ENCODE data around the gene GPLD1.
"Not testable (repeated sequence)": the region's sequence is repeated elsewhere in the genome, so short reads cannot be mapped to it uniquely, and the experiment has no call there.

GPLD1 gene

GRCh38 chr6:24432611-24433010 lies 56.8 kb downstream of the GPLD1 start:
- Mint-ChIP-seq H3K4me1 (ENCODE audit: low read depth in 2 of 2) (peaks cover 0 to 4% of the 10 kb centered on the region in 2 donors), H3K36me3 (ENCODE audit: insufficient read depth) (no peaks in the 10 kb centered on the region), H3K9me3 (no peaks in the 10 kb centered on the region), H3K27ac (no peak overlapping the region), H3K27me3 (no peaks in the 10 kb centered on the region), H3K4me3 (no peak overlapping the region)
- ATAC-seq (replicated peaks) (no peak), DNase-seq (no peak)

DNA sequence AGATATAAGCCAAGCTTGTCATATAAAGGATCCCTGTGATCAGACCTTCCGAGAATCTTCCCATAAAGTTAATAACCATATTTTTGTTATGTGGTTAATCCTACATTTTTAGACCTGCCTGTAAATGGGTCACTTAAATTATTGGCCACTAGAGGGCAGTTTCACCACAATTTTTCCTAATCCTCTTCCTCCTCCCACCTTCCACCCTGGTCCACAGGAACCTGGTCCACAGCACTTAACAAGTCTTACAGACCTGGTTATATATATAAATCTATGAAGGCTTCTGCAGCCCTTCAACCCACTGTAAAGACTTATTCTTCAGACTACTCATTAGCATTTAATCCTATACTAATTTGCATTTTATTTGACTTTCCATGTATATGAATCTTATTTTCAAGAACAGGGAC lies 58.3 kb downstream of the GPLD1 start:
- no peaks in the 10 kb centered on the region for H3K36me3 Mint-ChIP-seq (ENCODE audit: insufficient read depth)
- H3K9me3 Mint-ChIP-seq: no peaks in the 10 kb centered on the region
- H3K27ac Mint-ChIP-seq: no peak overlapping the region
- peak in 2 of 3 experiments; percentile 4 to 10 for DNase-seq
- ATAC-seq (replicated peaks): peak; percentile 43
- no peak overlapping the region for H3K4me3 Mint-ChIP-seq
- H3K27me3 Mint-ChIP-seq: no peaks in the 10 kb centered on the region
- peaks cover 0 to 4% of the 10 kb centered on the region in 2 donors for H3K4me1 Mint-ChIP-seq (ENCODE audit: low read depth in 2 of 2)

GRCh38 chr6:24430086-24430485 lies 59.3 kb downstream of the GPLD1 start:
- Mint-ChIP-seq H3K27ac (no peak overlapping the region), H3K36me3 (ENCODE audit: insufficient read depth) (peaks cover 6% of the 10 kb centered on the region), H3K9me3 (no peaks in the 10 kb centered on the region), H3K4me3 (no peak overlapping the region), H3K4me1 (ENCODE audit: low read depth in 2 of 2) (peaks cover 0 to 4% of the 10 kb centered on the region in 2 donors), H3K27me3 (no peaks in the 10 kb centered on the region)
- no peak for ATAC-seq (replicated peaks)
- DNase-seq: no peak

DNA sequence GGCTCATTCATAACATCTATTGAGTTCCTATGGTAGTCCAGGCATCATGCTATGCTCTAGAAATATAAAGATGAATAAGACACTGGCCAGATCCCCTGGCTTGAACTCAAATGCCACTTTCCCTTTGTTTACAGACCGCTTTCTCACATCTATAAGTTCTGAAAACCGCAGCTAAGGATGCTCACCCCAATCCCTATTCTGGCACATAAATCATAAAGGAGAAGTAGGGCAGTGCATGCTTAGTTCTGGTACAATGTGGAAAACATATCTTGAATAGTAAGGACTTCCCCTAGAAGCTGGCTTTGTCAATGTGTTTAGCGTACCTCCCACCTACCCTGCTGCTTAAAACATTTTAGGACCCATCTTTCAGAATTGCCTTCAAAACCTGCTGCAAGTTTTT lies 60.2 kb downstream of the GPLD1 start:
- no peak overlapping the region for H3K4me3 Mint-ChIP-seq
- ATAC-seq (replicated peaks) (no peak), DNase-seq (no peak)
- peaks cover 15% of the 10 kb centered on the region for H3K36me3 Mint-ChIP-seq (ENCODE audit: insufficient read depth)
- H3K4me1 Mint-ChIP-seq (ENCODE audit: low read depth in 2 of 2): peaks cover 0 to 4% of the 10 kb centered on the region in 2 donors
- no peak overlapping the region for H3K27ac Mint-ChIP-seq
- H3K27me3 Mint-ChIP-seq: no peaks in the 10 kb centered on the region
- no peaks in the 10 kb centered on the region for H3K9me3 Mint-ChIP-seq

GRCh38 chr6:24428615-24429014 lies 60.8 kb downstream of the GPLD1 start:
- Mint-ChIP-seq H3K4me1 (ENCODE audit: low read depth in 2 of 2) (peaks cover 0 to 4% of the 10 kb centered on the region in 2 donors), H3K9me3 (no peaks in the 10 kb centered on the region), H3K27ac (no peak overlapping the region), H3K4me3 (no peak overlapping the region), H3K27me3 (no peaks in the 10 kb centered on the region), H3K36me3 (ENCODE audit: insufficient read depth) (peaks cover 21% of the 10 kb centered on the region)
- no peak for ATAC-seq (replicated peaks)
- no peak for DNase-seq

GRCh38 chr6:24426729-24427446 lies 62.5 kb downstream of the GPLD1 start:
- Mint-ChIP-seq H3K36me3 (ENCODE audit: insufficient read depth) (peaks cover 34% of the 10 kb centered on the region), H3K27ac (peak overlapping the region; percentile 4 to 71), H3K4me1 (ENCODE audit: low read depth in 2 of 2) (peaks cover 0 to 4% of the 10 kb centered on the region in 2 donors), H3K9me3 (no peaks in the 10 kb centered on the region), H3K4me3 (no peak overlapping the region), H3K27me3 (no peaks in the 10 kb centered on the region)
- DNase-seq (no peak), ATAC-seq (replicated peaks) (no peak)

DNA sequence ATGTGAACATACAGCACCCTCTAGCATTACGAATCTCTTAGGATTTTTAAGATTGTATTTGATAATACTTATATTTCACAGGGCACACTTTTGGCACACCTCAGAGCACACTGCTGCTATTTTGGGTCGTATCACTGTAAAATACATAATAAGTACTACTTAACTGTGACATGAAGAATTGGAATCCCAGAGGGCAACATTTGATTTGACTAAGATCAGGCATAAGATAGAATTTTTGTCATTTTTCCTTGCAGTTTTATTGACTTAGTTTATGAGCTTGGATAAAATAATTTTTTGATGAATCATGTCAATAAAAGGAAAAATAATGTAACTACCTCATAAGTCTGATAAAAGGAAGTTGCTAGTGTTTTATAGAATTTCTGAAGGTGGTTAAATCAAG lies 64.3 kb downstream of the GPLD1 start:
- Mint-ChIP-seq H3K36me3 (ENCODE audit: insufficient read depth) (peaks cover 46% of the 10 kb centered on the region), H3K27ac (peak overlapping the region in 1 of 2 donors; percentile 18), H3K4me3 (no peak overlapping the region), H3K27me3 (no peaks in the 10 kb centered on the region), H3K4me1 (ENCODE audit: low read depth in 2 of 2) (no peaks in the 10 kb centered on the region), H3K9me3 (no peaks in the 10 kb centered on the region)
- no peak for ATAC-seq (replicated peaks)
- no peak for DNase-seq

DNA sequence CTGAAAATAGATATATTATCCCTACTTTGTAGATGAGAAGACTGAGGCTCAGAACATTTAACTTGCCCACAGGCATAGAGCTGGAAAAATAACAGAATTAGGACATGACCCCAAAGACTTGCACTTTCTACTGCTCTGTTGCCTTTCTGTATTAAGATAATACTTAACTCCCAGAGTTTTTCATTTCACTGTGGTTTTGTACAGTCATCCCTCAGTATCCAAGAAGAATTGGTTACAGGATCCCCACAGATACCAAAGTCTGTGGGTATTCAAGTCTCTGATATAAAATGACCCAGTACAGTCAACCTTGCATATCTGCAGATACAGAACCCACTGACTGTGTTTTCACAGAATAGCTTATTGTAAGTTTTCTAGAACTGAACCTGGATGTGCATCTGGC lies 69.9 kb downstream of the GPLD1 start:
- no peak for DNase-seq
- H3K4me1 Mint-ChIP-seq (ENCODE audit: low read depth in 2 of 2): no peaks in the 10 kb centered on the region
- ATAC-seq (replicated peaks): no peak
- no peak overlapping the region for H3K27ac Mint-ChIP-seq
- H3K9me3 Mint-ChIP-seq: no peaks in the 10 kb centered on the region
- peaks cover 76% of the 10 kb centered on the region for H3K36me3 Mint-ChIP-seq (ENCODE audit: insufficient read depth)
- H3K27me3 Mint-ChIP-seq: no peaks in the 10 kb centered on the region
- H3K4me3 Mint-ChIP-seq: no peak overlapping the region

DNA sequence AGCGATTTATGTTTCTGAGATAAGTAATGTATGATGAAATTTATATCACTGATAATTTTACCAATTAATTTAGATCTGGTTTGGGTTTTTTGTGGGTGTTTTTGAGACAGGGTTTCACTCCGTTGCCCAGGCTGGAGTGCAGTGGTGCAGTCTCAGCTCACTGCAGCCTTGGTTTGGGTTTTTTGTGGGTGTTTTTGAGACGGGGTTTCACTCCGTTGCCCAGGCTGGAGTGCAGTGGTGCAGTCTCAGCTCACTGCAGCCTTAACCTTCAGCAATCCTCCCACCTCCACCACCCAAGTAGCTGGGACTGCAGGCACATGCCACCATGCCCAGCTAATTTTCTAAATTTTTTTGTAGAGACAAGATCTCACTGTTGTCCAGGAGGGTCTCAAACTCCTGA lies 73.6 kb downstream of the GPLD1 start:
- DNase-seq: no peak
- ATAC-seq (replicated peaks): no peak
- peaks cover 0 to 5% of the 10 kb centered on the region in 2 donors for H3K4me1 Mint-ChIP-seq (ENCODE audit: low read depth in 2 of 2)
- H3K27ac Mint-ChIP-seq: no peak overlapping the region
- no peak overlapping the region for H3K4me3 Mint-ChIP-seq
- peaks cover 69% of the 10 kb centered on the region for H3K36me3 Mint-ChIP-seq (ENCODE audit: insufficient read depth)
- H3K27me3 Mint-ChIP-seq: no peaks in the 10 kb centered on the region
- H3K9me3 Mint-ChIP-seq: no peaks in the 10 kb centered on the region

DNA sequence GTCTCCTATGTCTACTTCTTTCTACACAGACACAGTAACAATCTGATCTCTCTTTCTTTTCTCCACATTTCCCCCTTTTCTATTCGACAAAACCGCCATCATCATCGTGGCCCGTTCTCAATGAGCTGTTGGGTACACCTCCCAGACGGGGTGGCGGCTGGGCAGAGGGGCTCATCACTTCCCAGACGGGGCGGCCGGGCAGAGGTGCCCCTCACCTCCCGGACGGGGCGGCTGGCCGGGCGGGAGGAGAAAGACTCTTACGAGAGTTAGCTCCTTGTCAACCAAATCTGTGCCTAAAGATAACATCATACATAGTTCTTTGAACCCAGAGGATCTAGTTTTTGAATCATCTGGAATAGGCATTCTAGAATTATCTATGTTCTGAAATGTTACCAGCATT lies 74.8 kb downstream of the GPLD1 start:
- H3K4me3 Mint-ChIP-seq; DNase-seq; ATAC-seq (replicated peaks); H3K27me3 Mint-ChIP-seq; H3K4me1 Mint-ChIP-seq (ENCODE audit: low read depth in 2 of 2); H3K27ac Mint-ChIP-seq; H3K9me3 Mint-ChIP-seq: not testable (repeated sequence)
- H3K36me3 Mint-ChIP-seq (ENCODE audit: insufficient read depth): peaks cover 71% of the 10 kb centered on the region

GRCh38 chr6:24412294-24412693 lies 77.1 kb downstream of the GPLD1 start:
- Mint-ChIP-seq H3K27ac (no peak overlapping the region), H3K4me3 (no peak overlapping the region), H3K9me3 (no peaks in the 10 kb centered on the region), H3K36me3 (ENCODE audit: insufficient read depth) (peaks cover 49% of the 10 kb centered on the region), H3K4me1 (ENCODE audit: low read depth in 2 of 2) (peaks cover 0 to 11% of the 10 kb centered on the region in 2 donors), H3K27me3 (no peaks in the 10 kb centered on the region)
- DNase-seq: no peak
- no peak for ATAC-seq (replicated peaks)

- peaks cover 39% of the 10 kb centered on the region for H3K36me3 Mint-ChIP-seq (ENCODE audit: insufficient read depth)
- H3K27ac Mint-ChIP-seq: peak overlapping the region in 1 of 2 donors; percentile 44
These were observed 78.8 kb downstream of the GPLD1 start for GRCh38 chr6:24410622-24411021.

GRCh38 chr6:24408719-24409410 lies 80.5 kb downstream of the GPLD1 start:
- Mint-ChIP-seq H3K9me3 (no peaks in the 10 kb centered on the region), H3K27ac (peak overlapping the region in 1 of 2 donors; percentile 6), H3K36me3 (ENCODE audit: insufficient read depth) (peaks cover 36% of the 10 kb centered on the region), H3K4me3 (no peak overlapping the region), H3K4me1 (ENCODE audit: low read depth in 2 of 2) (peaks cover 3 to 22% of the 10 kb centered on the region in 2 donors), H3K27me3 (no peaks in the 10 kb centered on the region)
- DNase-seq (no peak), ATAC-seq (replicated peaks) (no peak)

More at GRCh38 chr6:24410622-24411021, 78.8 kb downstream of the GPLD1 start:
- no peaks in the 10 kb centered on the region for H3K9me3 Mint-ChIP-seq
- no peaks in the 10 kb centered on the region for H3K27me3 Mint-ChIP-seq
- H3K4me1 Mint-ChIP-seq (ENCODE audit: low read depth in 2 of 2): peaks cover 0 to 11% of the 10 kb centered on the region in 2 donors
- ATAC-seq (replicated peaks) (no peak), DNase-seq (no peak)
- no peak overlapping the region for H3K4me3 Mint-ChIP-seq

DNA sequence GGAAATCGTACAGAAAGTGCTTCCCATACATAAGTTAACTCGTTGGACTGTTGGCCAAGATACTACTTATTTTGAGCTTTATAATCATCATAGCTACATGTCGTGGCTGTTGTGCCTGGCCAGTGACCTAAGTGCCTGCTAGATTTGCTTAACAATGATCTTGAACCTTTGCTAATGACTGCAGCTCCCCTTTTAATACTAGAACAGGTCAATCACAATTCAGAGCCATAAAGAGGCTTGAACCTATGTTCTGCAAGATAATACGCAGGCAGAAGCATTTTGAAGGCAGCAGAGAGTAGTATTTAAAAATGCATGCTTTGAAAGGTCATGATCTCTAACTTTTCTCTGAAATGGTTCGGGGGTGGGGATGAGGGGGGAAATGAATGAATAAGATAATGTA lies 84.1 kb downstream of the GPLD1 start:
- H3K27ac Mint-ChIP-seq: no peak overlapping the region
- H3K4me3 Mint-ChIP-seq: no peak overlapping the region

More for the DNA sequence above, 84.1 kb downstream of the GPLD1 start:
- peaks cover 5 to 7% of the 10 kb centered on the region in 2 donors for H3K27me3 Mint-ChIP-seq
- no peak for ATAC-seq (replicated peaks)
- H3K36me3 Mint-ChIP-seq (ENCODE audit: insufficient read depth): peaks cover 11% of the 10 kb centered on the region
- DNase-seq: no peak
- peaks cover 12 to 28% of the 10 kb centered on the region in 2 donors for H3K4me1 Mint-ChIP-seq (ENCODE audit: low read depth in 2 of 2)
- no peaks in the 10 kb centered on the region for H3K9me3 Mint-ChIP-seq

All from effector memory CD8-positive, alpha-beta T cell (primary cell).